Endothelial cell of umbilical vein (primary cell): ENCODE data around the gene SRCIN1. TPM values are rescaled to one million over a fixed set of nuclear protein-coding genes. Genes with fewer than 3 reads are reported as not detected.

Experiments used
- BruUV-seq: library from RNA; stranded (reverse); fragments of 400-500 nt; replicated peaks from 2 replicates; lab custom pipeline; 2021; lab: Mats Ljungman, UMichigan
- CTCF ChIA-PET: fragments of 300-600, 350-600 bp; sonication (Branson Sonifier 250); formaldehyde crosslinking; loops from one replicate; lab custom pipeline; 2021; ENCODE audit warnings: antibody characterized with exemption, inconsistent platforms; lab: Charles Lee
- POLR2A ChIA-PET: fragments of 300-600, 350-600 bp; sonication (Branson Sonifier 250); formaldehyde crosslinking; loops from one replicate; lab custom pipeline; 2021; ENCODE audit warnings: antibody characterized with exemption, inconsistent platforms; lab: Charles Lee
- DNase-seq: peaks from one replicate; pipeline ENCODE4 v3.0.0-alpha.2; 2011; ENCODE audit warnings: low read depth, low spot score
- FAIRE-seq: peaks from 2 replicates; lab custom pipeline; 2011; peaks lifted over from hg19 to GRCh38; lab: Jason Lieb, UNC
- H2AFZ ChIP-seq: 2 replicates; pipeline ENCODE4 v1.6.0; 2012; ENCODE audit warnings: low read depth, low read length, control low read depth, inconsistent platforms
- H3K27ac ChIP-seq: 2 replicates; pipeline ENCODE4 v1.5.1; 2011; ENCODE audit warnings: low read depth, mild to moderate bottlenecking, control low read depth, low read length, moderate library complexity; ENCODE audit not compliant: insufficient read depth
- H3K27me3 ChIP-seq, 2 experiments: 2 replicates each; pipeline versions ENCODE4 v1.6.0 to v1.6.1; 2011; ENCODE audit warnings: low read length in 2 of 2, mixed read lengths in 1 of 2; ENCODE audit not compliant: control insufficient read depth in 2 of 2, insufficient read depth in 2 of 2
- H3K36me3 ChIP-seq, 2 experiments: 2 replicates in 1 of 2; 3 replicates in 1 of 2; pipeline ENCODE4 v1.5.1; 2011; ENCODE audit warnings: low read length in 2 of 2, mild to moderate bottlenecking in 1 of 2, moderate library complexity in 1 of 2; ENCODE audit not compliant: control insufficient read depth in 2 of 2, insufficient read depth in 2 of 2; ENCODE audit errors: extremely low read depth in 1 of 2
- H3K4me1 ChIP-seq: 3 replicates; pipeline ENCODE4 v1.5.1; 2011; ENCODE audit warnings: mild to moderate bottlenecking, low read length; ENCODE audit not compliant: control insufficient read depth, insufficient read depth; ENCODE audit errors: extremely low read depth
- H3K4me2 ChIP-seq: 2 replicates; pipeline ENCODE4 v1.6.1; 2011; ENCODE audit warnings: low read length, control low read depth, mixed read lengths; ENCODE audit not compliant: insufficient read depth
- H3K4me3 ChIP-seq, 3 experiments: fragments of 200-600 bp in 1 of 3; sonication (generic), shearing (Covaris generic) in 1 of 3; replicated peaks in 1 of 3; 2 replicates each; pipeline ENCODE4 v1.5.1; 2011 to 2016; ENCODE audit warnings: control low read depth in 3 of 3, low read length in 3 of 3, mild to moderate bottlenecking in 2 of 3, inconsistent platforms in 1 of 3, low read depth in 1 of 3, moderate library complexity in 1 of 3; ENCODE audit not compliant: insufficient read depth in 1 of 3
- H3K79me2 ChIP-seq: 2 replicates; pipeline ENCODE4 v1.6.0; 2012; ENCODE audit warnings: low read length, inconsistent platforms; ENCODE audit not compliant: control insufficient read depth, insufficient read depth
- H3K9ac ChIP-seq: replicated peaks from 2 replicates; pipeline ENCODE3; 2011; ENCODE audit warnings: low read length, control low read depth; ENCODE audit not compliant: insufficient read depth; ENCODE audit errors: extremely low read depth
- H3K9me1 ChIP-seq: replicated peaks from 3 replicates; pipeline ENCODE4 v1.6.0; 2011; ENCODE audit warnings: mild to moderate bottlenecking, low read length; ENCODE audit not compliant: control insufficient read depth, insufficient read depth; ENCODE audit errors: extremely low read depth
- H3K9me3 ChIP-seq: replicated peaks from 2 replicates; pipeline ENCODE4 v1.5.1; 2012; ENCODE audit warnings: low read length, inconsistent platforms; ENCODE audit not compliant: control insufficient read depth, insufficient read depth
- H4K20me1 ChIP-seq: replicated peaks from 2 replicates; pipeline ENCODE3; 2011; ENCODE audit warnings: mild to moderate bottlenecking, low read length; ENCODE audit not compliant: control insufficient read depth, insufficient read depth; ENCODE audit errors: extremely low read depth
- CTCF ChIP-seq, 2 donors: IDR thresholded peaks; 1 replicate in 1 of 2; 2 replicates in 1 of 2; pipeline ENCODE4 v1.5.1; 2011; ENCODE audit warnings: low read length in 2 of 2, mild to moderate bottlenecking in 2 of 2, moderate library complexity in 2 of 2, control low read depth in 1 of 2, inconsistent platforms in 1 of 2, low read depth in 1 of 2; ENCODE audit not compliant: insufficient read depth in 1 of 2; ENCODE audit errors: extremely low read depth in 1 of 2
- EZH2 ChIP-seq: IDR thresholded peaks from 2 replicates; pipeline ENCODE4 v1.6.1; 2012; ENCODE audit warnings: borderline replicate concordance, low read depth, mild to moderate bottlenecking, moderate library complexity, low read length, inconsistent platforms; ENCODE audit not compliant: severe bottlenecking
- FOS ChIP-seq: IDR thresholded peaks from 2 replicates; pipeline ENCODE4 v1.6.1; 2011; ENCODE audit warnings: mild to moderate bottlenecking, low read length, moderate library complexity, borderline replicate concordance; ENCODE audit not compliant: insufficient read depth
- GATA2 ChIP-seq: IDR thresholded peaks from 2 replicates; pipeline ENCODE4 v1.7.0; 2011; ENCODE audit warnings: low read depth, mild to moderate bottlenecking, moderate library complexity, mixed read lengths, low read length; ENCODE audit not compliant: insufficient read length, insufficient read depth
- JUN ChIP-seq: IDR thresholded peaks from 2 replicates; pipeline ENCODE4 v1.6.1; 2011; ENCODE audit warnings: borderline replicate concordance, low read depth; ENCODE audit not compliant: insufficient read length, insufficient read depth
- MAX ChIP-seq: IDR thresholded peaks from 2 replicates; pipeline ENCODE4 v1.6.1; 2011; ENCODE audit not compliant: insufficient read depth, insufficient read length
- MYC ChIP-seq: IDR thresholded peaks from one replicate; pipeline ENCODE4 v1.6.1; 2011; ENCODE audit warnings: mild to moderate bottlenecking, low read depth, low read length
- POLR2A ChIP-seq: IDR thresholded peaks from 2 replicates; pipeline ENCODE4 v1.6.1; 2012; ENCODE audit warnings: low read depth, mild to moderate bottlenecking, control low read depth, low read length
- POLR2AphosphoS5 ChIP-seq: IDR thresholded peaks from 2 replicates; pipeline ENCODE4 v1.6.1; 2012; ENCODE audit warnings: low read depth, mild to moderate bottlenecking, control low read depth, low read length, moderate library complexity; ENCODE audit not compliant: insufficient read depth
- dilution Hi-C: fragments of 300-500 bp; cut with MboI; formaldehyde crosslinking; loops from one replicate; pipeline ENCODE4 v1.15.0; 2019; ENCODE audit warnings: low sequenced_read_pairs; ENCODE audit not compliant: extremely low pct_ligation_motif_present
- intact Hi-C: fragments of 100-400 bp; cut with micrococcal nuclease; formaldehyde crosslinking; loops from one replicate; pipeline ENCODE4 v1.10.0; 2022
- polyA plus RNA-seq, 4 experiments: library from polyadenylated mRNA; depleted of rRNA in 3 of 4; stranded (reverse) in 3 of 4; unstranded in 1 of 4; fragments of >200 nt; gene quantifications; 2 replicates each; pipeline versions ENCODE4 v1.2.1 to v1.2.3, GENCODE V29; 2011 to 2012; ENCODE audit warnings: missing spikeins in 1 of 4
- total RNA-seq: library from RNA; stranded (reverse); gene quantifications from 2 replicates; pipeline ENCODE4 v1.2.3, GENCODE V29; 2021

SRCIN1 gene
- total and polyA plus RNA-seq, 2 donors (not counting 3 experiments of a cell fraction or from before 2014, with no cell fraction given) = 0.15 to 0.35 TPM

DNA sequence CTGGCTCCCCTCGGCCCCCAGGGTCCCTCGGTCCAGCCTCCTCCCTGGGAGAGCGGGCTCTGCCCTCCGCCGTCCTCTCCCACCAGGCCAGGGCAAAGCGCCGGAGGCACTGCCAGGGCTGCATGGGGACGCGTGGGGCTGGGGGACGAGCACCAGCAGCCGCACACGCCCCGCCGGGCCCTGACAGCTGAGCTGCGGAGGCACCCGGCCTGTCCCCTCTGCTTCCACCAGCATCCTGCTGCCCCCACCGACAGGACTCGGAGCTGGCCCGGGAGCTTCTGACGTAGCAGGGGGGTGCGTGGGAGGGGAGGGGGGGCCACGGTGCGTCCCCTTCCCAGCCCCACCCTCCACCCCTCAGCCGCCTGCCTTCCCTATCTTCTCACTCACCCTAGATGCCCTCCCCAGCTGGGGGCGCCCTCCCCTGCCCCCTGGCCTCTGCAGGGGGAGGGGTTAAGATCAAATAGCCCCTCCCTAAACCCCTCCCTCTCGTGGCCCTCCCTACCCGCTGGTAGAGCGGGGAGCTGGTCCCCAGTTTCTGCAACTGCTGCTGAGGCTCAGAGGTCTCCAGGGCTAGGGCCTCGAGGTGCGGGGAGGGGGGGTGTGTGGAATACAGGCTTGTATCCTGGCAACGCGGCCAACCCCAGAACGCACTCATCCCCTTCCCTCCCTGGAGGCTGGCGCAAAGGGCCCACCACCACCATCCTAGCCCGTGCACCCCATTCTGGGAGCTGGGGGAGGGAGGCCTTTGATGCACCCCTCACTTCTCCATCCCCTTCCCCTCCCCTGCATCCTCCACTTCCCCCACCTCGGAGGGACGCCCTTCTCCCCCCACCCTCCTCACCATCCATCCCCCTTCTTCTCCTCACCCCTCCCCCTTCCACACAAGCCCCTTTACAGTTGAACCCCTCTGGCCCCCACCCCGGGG is 1.0 kb downstream of the SRCIN1 start:
- H3K4me2 ChIP-seq = no peak overlapping the region
- CTCF ChIA-PET = interaction anchor here (0.8 to 4.4 kb wide), 4 partner anchors 13 to 63 kb away, joined by 3 to 31 read pairs (median 4); no protein-coding TSS in a partner anchor
- H3K9ac ChIP-seq = no peak overlapping the region
- H3K4me1 ChIP-seq = no peaks in the 10 kb centered on the region
- H3K79me2 ChIP-seq = no peaks in the 10 kb centered on the region
- DNase-seq = no peak
- POLR2A ChIA-PET = interaction anchor here (0.6 kb wide), 1 partner anchor 1291 kb away, joined by 3 read pairs; no protein-coding TSS in a partner anchor
- no peak overlapping the region for H3K27ac ChIP-seq
- BruUV-seq = no TSS peak
- no peak overlapping the region for H3K4me3 ChIP-seq
- H3K27me3 ChIP-seq = peaks cover 26 to 34% of the 10 kb centered on the region in 2 experiments
- no peaks in the 10 kb centered on the region for H3K9me3 ChIP-seq
- no peak for FAIRE-seq
- H3K9me1 ChIP-seq = no peaks in the 10 kb centered on the region
- dilution Hi-C loops = no loop called here
- no peaks in the 10 kb centered on the region for H3K36me3 ChIP-seq
- H2AFZ ChIP-seq = no peak overlapping the region
- H4K20me1 ChIP-seq = no peaks in the 10 kb centered on the region
- TF ChIP-seq GATA2 (no peak), FOS (no peak), MAX (no peak), POLR2AphosphoS5 (no peak), EZH2 (no peak), MYC (no peak), POLR2A (no peak), CTCF (IDR thresholded peaks at IDR 0.05; ENCODE audit: extremely low read depth in 1 of 2, insufficient read depth in 1 of 2, low read depth in 1 of 2, low read length in 2 of 2) (no peak), JUN (no peak)
- intact Hi-C loops = loop anchor here (5.0 kb wide), 1 partner anchor 63 kb away; no protein-coding TSS in a partner anchor
